Panc1 (cell line): ENCODE data around the gene SCRN2.

Experiments
- CTCF ChIP-seq: fragments of 450-650 bp; IDR thresholded peaks from 2 replicates; pipeline ENCODE4 v1.5.1; 2017; ENCODE audit warnings: mild to moderate bottlenecking
- POLR2AphosphoS5 ChIP-seq: IDR thresholded peaks from 2 replicates; pipeline ENCODE4 v1.6.1; 2012; ENCODE audit warnings: mild to moderate bottlenecking, low read depth, low read length, moderate library complexity
- REST ChIP-seq, 2 experiments: IDR thresholded peaks; 2 replicates each; pipeline ENCODE4 v1.6.1; 2011 to 2012; ENCODE audit warnings: low read depth in 2 of 2, control low read depth in 1 of 2, low read length in 1 of 2, mild to moderate bottlenecking in 1 of 2, moderate library complexity in 1 of 2; ENCODE audit not compliant: insufficient read depth in 1 of 2
- SIN3A ChIP-seq: IDR thresholded peaks from 2 replicates; pipeline ENCODE4 v1.6.1; 2012; ENCODE audit warnings: low read depth, mild to moderate bottlenecking, low read length, moderate library complexity, borderline replicate concordance; ENCODE audit not compliant: insufficient read depth
- TCF7L2 ChIP-seq: IDR thresholded peaks from 2 replicates; pipeline ENCODE4 v1.6.1; 2011; ENCODE audit warnings: mild to moderate bottlenecking, low read depth, low read length, inconsistent platforms

- no peak for TF ChIP-seq TCF7L2
- no peak for TF ChIP-seq SIN3A
- TF ChIP-seq CTCF: no peak
- no peak for TF ChIP-seq POLR2AphosphoS5
- no peak for TF ChIP-seq REST (IDR thresholded peaks at IDR 0.05; ENCODE audit: insufficient read depth in 1 of 2, low read depth in 2 of 2, low read length in 1 of 2)
Measured at GRCh38 chr17:47867813-47868533, 26.9 kb upstream of the SCRN2 start.
